GM21723 (cell line): ENCODE measurements around the gene VCL.
"Not testable (repeated sequence)": the region's sequence is repeated elsewhere in the genome, so short reads cannot be mapped to it uniquely, and the experiment has no call there.

Experiments used
- ATAC-seq: cut with Tn5 transposase; IDR thresholded peaks from one replicate; pipeline ENCODE4 v1.9.1; 2021; ENCODE audit warnings: mild to moderate bottlenecking, moderate library complexity; ENCODE audit not compliant: unreplicated experiment

VCL gene

GRCh38 chr10:74139981-74140380, 142.1 kb downstream of the VCL start:
- no peak for ATAC-seq

- ATAC-seq, result no peak
Observed at GRCh38 chr10:74140553-74140952, 142.6 kb downstream of the VCL start.

GRCh38 chr10:74145133-74145532, 147.2 kb downstream of the VCL start:
- ATAC-seq, result no peak

GRCh38 chr10:74146980-74147379, 149.1 kb downstream of the VCL start:
- ATAC-seq, result not testable (repeated sequence)

- ATAC-seq, result peak; percentile 47
Observed at GRCh38 chr10:74150204-74150989, 152.5 kb downstream of the VCL start, which contains the start of gene AP3M1. TSS of gene AP3M1 (minus strand) at chr10:74150828. CDS start at chr10:74138379, 12,449 bp downstream.

- ATAC-seq, result peak; percentile 82
Observed at GRCh38 chr10:74150990-74151878, 153.3 kb downstream of the VCL start, which contains the start of gene ADK. TSS of gene ADK (plus strand) at chr10:74151221. CDS start at chr10:74151279, 58 bp downstream.

GRCh38 chr10:74151879-74152722, 154.2 kb downstream of the VCL start:
- ATAC-seq, result no peak

- ATAC-seq, result no peak
Observed at GRCh38 chr10:74153123-74153522, 155.2 kb downstream of the VCL start.

- ATAC-seq, result no peak
Observed at GRCh38 chr10:74153676-74154075, 155.8 kb downstream of the VCL start.

GRCh38 chr10:74156919-74157289, 159.0 kb downstream of the VCL start:
- no peak for ATAC-seq

GRCh38 chr10:74160013-74160412, 162.1 kb downstream of the VCL start:
- ATAC-seq, result no peak

GRCh38 chr10:74163319-74164068, 165.6 kb downstream of the VCL start:
- no peak for ATAC-seq

GRCh38 chr10:74164716-74165529, 167.0 kb downstream of the VCL start:
- no peak for ATAC-seq

- no peak for ATAC-seq
Observed at GRCh38 chr10:74165530-74165901, 167.6 kb downstream of the VCL start.

GRCh38 chr10:74167443-74167842, 169.5 kb downstream of the VCL start:
- ATAC-seq, result no peak
